Common myeloid progenitor, CD34-positive (primary cell): ENCODE data around the gene TRAPPC2L.

Experiments used
- CTCF ChIA-PET: fragments of 350-600 bp; sonication (Branson Sonifier 250); formaldehyde crosslinking; loops from one replicate; lab custom pipeline; 2021; ENCODE audit warnings: antibody characterized with exemption; lab: Charles Lee
- POLR2A ChIA-PET: fragments of 350-600 bp; sonication (Branson Sonifier 250); formaldehyde crosslinking; loops from one replicate; lab custom pipeline; 2021; ENCODE audit warnings: antibody characterized with exemption; lab: Charles Lee
- DNase-seq, 3 donors: peaks; one replicate each; pipeline versions ENCODE4 v3.0.0 to v3.0.0-alpha.2; 2013
- H3K27ac ChIP-seq, 2 experiments: 1 replicate in 1 of 2; 2 replicates in 1 of 2; pipeline ENCODE4 v1.7.0; 2013; ENCODE audit warnings: inconsistent platforms in 2 of 2, low read length in 2 of 2, mild to moderate bottlenecking in 2 of 2, low read depth in 1 of 2, moderate library complexity in 1 of 2; ENCODE audit not compliant: severe bottlenecking in 2 of 2, insufficient read depth in 1 of 2, poor library complexity in 1 of 2
- H3K27me3 ChIP-seq, 5 experiments: replicated peaks in 2 of 5; 1 replicate in 3 of 5; 2 replicates in 2 of 5; pipeline versions ENCODE4 v1.6.1 to v1.7.0; 2013; ENCODE audit warnings: low read length in 4 of 5, mild to moderate bottlenecking in 2 of 5, moderate library complexity in 2 of 5, inconsistent platforms in 1 of 5; ENCODE audit not compliant: insufficient read depth in 5 of 5, control insufficient read depth in 4 of 5
- H3K36me3 ChIP-seq, 4 experiments: 1 replicate in 2 of 4; 2 replicates in 2 of 4; pipeline versions ENCODE4 v1.6.1 to v1.7.0; 2013; ENCODE audit warnings: low read length in 3 of 4, control low read depth in 1 of 4, mild to moderate bottlenecking in 1 of 4; ENCODE audit not compliant: control insufficient read depth in 4 of 4, insufficient read depth in 4 of 4
- H3K4me1 ChIP-seq, 4 experiments: 1 replicate in 3 of 4; 2 replicates in 1 of 4; pipeline versions ENCODE4 v1.6.1 to v1.7.1; 2013; ENCODE audit warnings: low read length in 3 of 4, mild to moderate bottlenecking in 3 of 4, control low read depth in 1 of 4, inconsistent platforms in 1 of 4, moderate library complexity in 1 of 4; ENCODE audit not compliant: control insufficient read depth in 4 of 4, insufficient read depth in 4 of 4; ENCODE audit errors: control extremely low read depth in 1 of 4
- H3K4me3 ChIP-seq, 7 experiments: 1 replicate in 4 of 7; 2 replicates in 3 of 7; pipeline versions ENCODE4 v1.5.1 to v1.7.0; 2013; ENCODE audit warnings: mild to moderate bottlenecking in 7 of 7, low read length in 6 of 7, moderate library complexity in 6 of 7, inconsistent platforms in 2 of 7, low read depth in 2 of 7, control low read depth in 1 of 7; ENCODE audit not compliant: insufficient read depth in 4 of 7, control insufficient read depth in 1 of 7; ENCODE audit errors: extremely low read depth in 1 of 7
- H3K9me3 ChIP-seq, 5 experiments: 1 replicate in 4 of 5; 2 replicates in 1 of 5; pipeline versions ENCODE4 v1.6.1 to v1.7.1; 2013; ENCODE audit warnings: low read length in 4 of 5, mild to moderate bottlenecking in 2 of 5, inconsistent platforms in 1 of 5, low read depth in 1 of 5, moderate library complexity in 1 of 5; ENCODE audit not compliant: control insufficient read depth in 4 of 5, insufficient read depth in 2 of 5; ENCODE audit errors: control extremely low read depth in 1 of 5
- WGBS: methylation state at CpG from one replicate; pipeline ENCODE4 v1.1.5; 2013; ENCODE audit not compliant: insufficient coverage; 5-methylcytosine and 5-hydroxymethylcytosine counted together

TRAPPC2L gene

DNA sequence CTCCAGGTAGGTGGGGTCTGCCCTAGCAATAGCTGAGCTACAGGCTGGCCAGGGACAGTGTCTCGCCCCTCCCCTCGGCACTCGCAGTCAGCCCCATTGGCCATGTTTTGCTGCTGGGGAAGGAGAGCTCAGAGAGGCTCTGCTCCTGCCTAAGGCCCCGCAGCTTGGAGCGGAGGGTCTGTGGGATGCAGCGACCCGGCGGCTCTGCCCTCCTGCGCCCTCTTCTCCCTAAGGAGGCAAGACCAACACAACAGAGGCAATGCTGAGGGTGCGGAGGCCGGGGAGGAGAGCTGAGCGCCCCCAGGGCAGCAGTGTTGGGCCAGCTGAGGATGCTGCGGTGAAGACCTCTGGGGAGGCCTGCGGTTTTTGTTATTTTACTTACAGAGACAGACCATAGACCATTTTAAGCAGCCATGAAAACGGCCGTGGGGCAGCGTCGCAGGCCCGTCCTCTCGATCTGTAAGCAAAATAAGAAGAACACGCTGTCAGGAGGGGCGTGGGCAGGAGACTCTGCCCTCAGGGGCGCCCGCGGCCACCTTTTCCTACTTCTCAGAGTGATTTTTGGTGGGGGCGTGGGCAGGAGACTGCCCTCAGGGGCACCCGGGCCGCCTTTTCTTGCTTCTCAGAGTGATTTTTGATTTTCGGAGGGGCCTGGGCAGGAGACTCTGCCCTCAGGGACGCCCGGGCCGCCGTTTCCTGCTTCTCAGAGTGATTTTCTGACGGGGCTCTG lies 40.9 kb downstream of the TRAPPC2L start:
- ChIA-PET CTCF (interaction anchor here (1.0 kb wide), 1 partner anchor 9 kb away, joined by 3 read pairs; no protein-coding TSS in a partner anchor), POLR2A (no interaction called here)
- no peaks in the 10 kb centered on the region for H3K9me3 ChIP-seq
- no peak for DNase-seq
- H3K27ac ChIP-seq: no peak overlapping the region
- H3K4me3 ChIP-seq: no peak overlapping the region
- peaks cover 0 to 2% (median 0%) of the 10 kb centered on the region in 4 experiments for H3K4me1 ChIP-seq
- H3K36me3 ChIP-seq: peaks cover 3 to 97% (median 67%) of the 10 kb centered on the region in 4 experiments
- WGBS: 97% methylated on average over 33 of the region's 34 CpGs
- H3K27me3 ChIP-seq: no peaks in the 10 kb centered on the region

DNA sequence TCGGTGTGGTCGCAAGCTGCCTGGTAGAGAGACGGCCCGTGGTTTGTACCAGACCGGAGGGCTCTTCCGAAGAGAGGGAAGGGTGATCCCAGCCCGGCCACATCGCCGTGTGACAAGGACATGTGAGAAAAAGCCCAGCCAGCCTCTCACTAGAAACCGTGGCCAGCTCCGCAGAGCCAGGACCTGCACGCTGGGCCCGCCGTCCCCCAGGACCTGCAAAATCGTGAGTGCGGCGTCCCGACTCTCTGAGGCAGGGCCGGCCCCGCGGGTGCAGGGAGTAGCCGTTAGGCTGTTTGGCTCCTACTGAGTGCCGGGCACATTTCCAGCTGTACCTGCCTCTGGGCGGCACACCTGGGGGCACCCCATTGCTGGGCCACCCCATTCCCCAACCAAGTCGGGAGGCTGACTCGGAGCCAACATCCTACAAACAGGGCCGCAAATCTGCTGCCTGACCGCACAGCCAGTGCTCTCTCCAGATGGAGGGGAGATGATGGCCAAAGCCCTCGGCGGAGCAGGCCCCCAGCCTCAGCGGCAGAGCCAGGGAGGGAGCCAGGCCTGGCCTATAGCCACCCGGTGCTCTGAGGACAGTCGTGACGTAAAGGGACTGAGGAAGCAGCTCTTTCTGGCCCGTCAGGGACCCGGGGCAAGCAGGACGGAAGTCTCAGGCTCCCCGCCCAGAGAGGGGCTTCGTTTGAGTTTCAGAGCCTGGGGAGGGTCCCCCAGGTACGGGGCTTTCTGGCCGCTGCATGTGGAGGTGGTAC lies 43.2 kb downstream of the TRAPPC2L start:
- CTCF ChIA-PET: no interaction called here
- Histone ChIP-seq H3K27ac (no peak overlapping the region), H3K4me1 (peaks cover 0 to 2% (median 0%) of the 10 kb centered on the region in 4 experiments), H3K27me3 (no peaks in the 10 kb centered on the region), H3K9me3 (no peaks in the 10 kb centered on the region), H3K4me3 (no peak overlapping the region), H3K36me3 (peaks cover 3 to 97% (median 69%) of the 10 kb centered on the region in 4 experiments)
- POLR2A ChIA-PET: no interaction called here
- 97% methylated on average over 39 of the region's 41 CpGs for WGBS
- DNase-seq: no peak

DNA sequence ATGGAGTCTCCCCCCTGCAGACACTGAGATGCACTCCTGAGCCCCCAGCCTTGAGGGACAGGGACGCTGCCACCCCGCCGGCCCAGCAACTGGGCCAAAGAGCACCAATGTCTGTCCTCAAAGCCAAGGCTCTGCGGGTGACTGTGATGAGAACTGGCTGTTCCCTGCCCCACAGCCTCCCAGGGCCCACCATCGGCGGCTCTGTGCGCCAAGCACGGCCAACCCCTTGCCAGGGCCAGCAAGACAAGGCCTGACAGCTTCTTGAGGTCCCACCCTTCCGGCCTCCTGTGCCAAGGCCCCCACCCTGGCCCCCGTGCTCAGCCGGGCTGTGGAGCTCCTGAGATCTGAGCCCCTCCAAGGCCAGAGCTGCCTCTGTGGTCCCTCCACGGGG lies 43.7 kb downstream of the TRAPPC2L start:
- Histone ChIP-seq H3K4me3 (no peak overlapping the region), H3K36me3 (peaks cover 0 to 91% (median 66%) of the 10 kb centered on the region in 4 experiments), H3K4me1 (peaks cover 0 to 2% (median under 1%) of the 10 kb centered on the region in 4 experiments), H3K27me3 (no peaks in the 10 kb centered on the region), H3K27ac (no peak overlapping the region), H3K9me3 (no peaks in the 10 kb centered on the region)
- ChIA-PET POLR2A (no interaction called here), CTCF (interaction anchor here (0.9 to 1.0 kb wide), 2 partner anchors 163 to 266 kb away, joined by 3 read pairs; no protein-coding TSS in a partner anchor)
- DNase-seq: no peak
- 100% methylated on average over 12 of the region's 12 CpGs for WGBS

DNA sequence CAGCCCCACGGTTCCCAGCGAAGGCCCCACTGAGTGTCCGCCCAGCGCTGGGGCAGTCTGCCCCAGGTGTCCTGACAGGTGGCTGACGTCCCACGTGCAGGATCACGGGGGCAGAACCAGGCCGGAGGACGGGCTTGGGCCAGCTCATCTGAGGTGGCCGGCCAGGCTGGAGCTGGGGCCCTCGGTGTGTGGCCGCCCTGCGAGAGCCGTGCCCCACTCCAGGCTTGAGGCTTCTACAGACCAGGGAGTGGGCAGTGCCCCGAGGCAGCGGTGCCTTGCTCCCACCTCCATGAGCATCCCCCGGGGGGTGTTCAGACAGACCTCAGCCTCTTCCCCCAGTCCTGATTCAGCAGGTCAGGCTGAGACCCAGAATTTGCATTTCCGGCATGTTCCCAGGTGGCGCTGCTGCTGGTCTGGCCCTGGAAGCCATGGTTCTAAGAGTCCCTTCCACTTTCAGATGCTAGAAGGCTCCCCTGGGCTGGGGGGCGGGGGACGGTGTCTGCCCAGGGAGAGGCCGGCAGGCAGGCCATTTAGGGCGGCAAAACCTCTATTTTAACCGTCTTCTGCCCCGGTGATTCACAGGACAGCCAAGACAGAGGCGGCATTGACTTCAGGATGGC lies 44.9 kb downstream of the TRAPPC2L start:
- no peak overlapping the region for H3K4me3 ChIP-seq
- H3K36me3 ChIP-seq: peaks cover 0 to 83% (median 56%) of the 10 kb centered on the region in 4 experiments
- H3K27ac ChIP-seq: no peak overlapping the region
- ChIA-PET POLR2A (no interaction called here), CTCF (interaction anchor here (0.9 to 1.0 kb wide), 2 partner anchors 164 to 265 kb away, joined by 3 read pairs; no protein-coding TSS in a partner anchor)
- H3K27me3 ChIP-seq: no peaks in the 10 kb centered on the region
- WGBS: 97% methylated on average over 25 of the region's 26 CpGs
- no peak for DNase-seq
- peaks cover 0 to 12% (median 11%) of the 10 kb centered on the region in 4 experiments for H3K4me1 ChIP-seq
- H3K9me3 ChIP-seq: no peaks in the 10 kb centered on the region

DNA sequence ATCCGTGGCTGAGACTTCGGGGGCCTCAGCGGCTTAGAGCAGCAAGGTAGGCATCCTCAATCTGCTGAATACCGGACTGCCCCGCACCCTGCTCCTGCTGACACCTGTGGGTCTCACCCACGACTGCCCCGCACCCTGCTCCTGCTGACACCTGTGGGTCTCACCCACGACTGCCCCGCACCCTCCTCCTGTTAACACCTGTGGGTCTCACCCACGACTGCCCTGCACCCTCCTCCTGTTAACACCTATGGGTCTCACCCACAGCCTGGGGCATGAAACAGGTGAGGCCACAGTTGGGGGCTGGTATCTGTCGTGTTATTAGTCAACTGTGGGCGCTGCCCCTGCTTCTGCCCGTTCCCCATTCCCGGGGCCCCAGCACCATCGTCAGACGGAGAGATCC lies 45.8 kb downstream of the TRAPPC2L start:
- WGBS: 94% methylated on average over 16 of the region's 16 CpGs
- no peak overlapping the region for H3K4me3 ChIP-seq
- H3K27me3 ChIP-seq: no peaks in the 10 kb centered on the region
- peaks cover 0 to 20% (median 16%) of the 10 kb centered on the region in 4 experiments for H3K4me1 ChIP-seq
- ChIA-PET CTCF (no interaction called here), POLR2A (no interaction called here)
- H3K9me3 ChIP-seq: no peaks in the 10 kb centered on the region
- peaks cover 0 to 73% (median 48%) of the 10 kb centered on the region in 4 experiments for H3K36me3 ChIP-seq
- DNase-seq: no peak
- H3K27ac ChIP-seq: no peak overlapping the region

DNA sequence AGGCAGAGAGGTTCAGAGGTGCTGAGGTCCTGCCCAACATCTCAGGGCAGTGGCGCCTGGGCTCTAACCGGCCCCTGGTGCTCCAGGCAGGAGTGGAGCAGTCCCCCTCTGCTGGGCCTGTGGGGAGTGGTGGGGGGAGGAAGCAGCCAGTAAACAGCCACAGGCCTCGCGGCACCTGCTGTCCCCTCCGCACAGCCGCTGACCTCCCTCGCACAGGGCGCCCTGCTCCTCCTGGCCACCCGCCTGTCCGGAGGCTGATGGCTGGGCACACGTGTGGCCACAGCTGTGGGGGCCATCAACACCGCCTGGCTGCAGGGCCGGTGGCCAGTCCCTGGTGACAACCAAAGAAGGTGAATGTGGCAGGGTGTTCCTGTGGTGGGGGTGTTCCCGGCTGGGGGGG lies 46.3 kb downstream of the TRAPPC2L start:
- H3K4me3 ChIP-seq: no peak overlapping the region
- POLR2A ChIA-PET: no interaction called here
- H3K27me3 ChIP-seq: no peaks in the 10 kb centered on the region

More for the DNA sequence above, 46.3 kb downstream of the TRAPPC2L start:
- Histone ChIP-seq H3K9me3 (no peaks in the 10 kb centered on the region), H3K4me1 (peaks cover 0 to 21% (median 16%) of the 10 kb centered on the region in 4 experiments), H3K36me3 (peaks cover 0 to 69% (median 43%) of the 10 kb centered on the region in 4 experiments), H3K27ac (no peak overlapping the region)
- no peak for DNase-seq
- 86% methylated on average over 7 of the region's 14 CpGs for WGBS
- CTCF ChIA-PET: no interaction called here
